8988T (cell line): Measurements from ENCODE around the gene KRT15.
A peak's percentile ranks its signal among the peaks of the same experiment; 100 is the strongest.

Experiments
- DNase-seq: peaks from one replicate; pipeline ENCODE4 v3.0.0; 2011

The KRT15 gene

DNA sequence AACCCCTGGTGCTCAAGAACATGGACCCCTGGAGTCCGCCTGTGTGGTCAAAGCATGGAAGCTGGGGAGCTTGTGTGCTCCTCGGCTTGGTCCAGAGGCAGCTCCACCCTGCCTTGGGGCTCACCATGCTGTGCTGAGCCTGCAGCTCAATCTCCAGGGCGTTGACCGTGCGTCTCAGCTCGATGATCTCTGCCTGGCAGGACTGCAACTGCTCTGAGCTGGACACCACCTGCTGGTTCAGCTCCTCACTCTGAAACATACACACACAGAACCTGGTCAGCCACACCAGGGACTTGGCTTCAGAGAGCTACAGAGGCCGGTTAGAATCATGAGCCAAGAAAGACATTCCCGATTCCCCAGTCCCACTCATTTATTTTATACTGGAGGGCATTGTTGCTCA lies 40.5 kb downstream of the KRT15 start:
- no peak for DNase-seq

- DNase-seq = no peak
These were observed 41.5 kb downstream of the KRT15 start for GRCh38 chr17:41476866-41477815.

DNA sequence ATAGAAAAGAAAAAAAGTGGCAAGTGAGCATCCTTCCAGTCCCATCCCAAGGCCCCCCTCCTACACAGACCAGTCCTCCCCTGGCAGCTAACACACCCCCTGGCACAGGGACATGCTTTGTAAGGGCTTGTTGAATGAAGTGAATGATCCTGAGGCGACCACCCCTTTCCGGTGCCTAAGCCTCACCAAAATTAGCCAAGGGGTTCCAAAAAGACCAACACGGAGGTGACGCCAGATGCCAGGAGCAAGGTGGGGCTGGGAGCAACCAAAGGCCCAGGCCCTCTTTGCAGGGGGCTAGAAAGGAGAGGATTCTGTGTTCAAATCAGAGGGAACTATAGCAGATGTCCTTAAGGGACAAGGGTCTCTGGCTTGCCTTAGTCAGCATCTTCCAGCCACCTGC lies 43.3 kb downstream of the KRT15 start:
- DNase-seq = no peak

GRCh38 chr17:41474863-41475262 lies 43.8 kb downstream of the KRT15 start:
- no peak for DNase-seq

GRCh38 chr17:41468346-41468745 lies 50.3 kb downstream of the KRT15 start:
- DNase-seq = no peak

- no peak for DNase-seq
These were observed 51.1 kb downstream of the KRT15 start for GRCh38 chr17:41467561-41467960.

DNA sequence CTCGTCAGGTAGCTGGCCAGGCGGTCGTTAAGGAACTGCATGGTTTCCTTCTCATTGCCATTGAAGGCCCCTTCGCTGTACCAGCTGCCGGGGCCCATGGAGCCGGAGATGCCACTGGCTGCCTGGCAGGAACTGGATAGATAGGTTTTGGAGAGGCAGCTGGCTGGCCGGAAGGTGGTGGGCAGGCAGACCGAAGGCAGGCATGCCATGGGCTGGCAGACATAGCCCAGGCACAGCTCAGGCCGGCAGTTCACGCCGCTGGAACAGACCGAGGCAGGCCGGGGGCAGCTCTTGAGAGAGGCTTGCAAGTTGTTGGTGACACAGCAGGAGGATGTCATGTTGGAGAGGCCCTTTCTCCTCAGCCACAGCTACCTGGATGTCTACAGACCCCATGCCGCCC lies 51.7 kb downstream of the KRT15 start, which contains the start of gene KRT32:
Gene KRT32, minus strand, starts transcription at position 399 of the 400 bp plus-strand sequence. Its CDS starts 61 bp downstream, at position 338.
- DNase-seq = no peak

GRCh38 chr17:41464682-41465081 lies 54.0 kb downstream of the KRT15 start:
- DNase-seq = peak; percentile 35

- no peak for DNase-seq
These were observed 54.5 kb downstream of the KRT15 start for GRCh38 chr17:41464173-41464572.

DNA sequence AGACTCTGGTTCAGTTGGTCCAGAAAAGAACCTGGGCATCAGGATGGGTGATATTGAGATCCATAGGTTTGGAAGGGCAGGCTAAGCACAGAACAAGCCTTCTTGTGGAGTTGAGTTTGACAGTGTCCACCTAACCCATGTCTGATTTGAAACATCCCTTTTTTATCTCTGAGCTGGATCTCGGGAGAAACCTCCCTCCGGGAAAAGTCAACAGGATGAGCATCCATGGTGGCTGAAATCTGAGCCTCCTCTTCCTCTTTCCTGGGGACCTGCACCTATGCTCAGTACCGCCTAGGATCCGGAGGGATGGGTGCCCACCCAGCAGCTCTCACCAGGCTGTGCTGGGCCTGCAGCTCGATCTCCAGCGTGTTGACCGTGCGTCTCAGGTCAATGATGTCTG lies 54.9 kb downstream of the KRT15 start:
- DNase-seq = no peak
